Raji (cell line): ENCODE data around the gene INHBB.

ENCODE experiments used
- POLR2A ChIP-seq: IDR thresholded peaks from 2 replicates; pipeline ENCODE4 v1.6.1; 2011; ENCODE audit warnings: low read depth, low read length, control low read depth; ENCODE audit not compliant: insufficient read depth

Gene INHBB

GRCh38 chr2:120376679-120377640 is 31.0 kb downstream of the INHBB start:
- no peak for TF ChIP-seq POLR2A

- TF ChIP-seq POLR2A, result no peak
These were observed 32.7 kb downstream of the INHBB start for GRCh38 chr2:120378605-120379004.

GRCh38 chr2:120379916-120380893 is 34.3 kb downstream of the INHBB start:
- TF ChIP-seq POLR2A, result no peak

GRCh38 chr2:120381192-120381591 is 35.3 kb downstream of the INHBB start:
- no peak for TF ChIP-seq POLR2A

- no peak for TF ChIP-seq POLR2A
These were observed 35.7 kb downstream of the INHBB start for GRCh38 chr2:120381661-120382060.

GRCh38 chr2:120382541-120383144 is 36.7 kb downstream of the INHBB start:
- TF ChIP-seq POLR2A, result no peak

GRCh38 chr2:120383191-120383590 is 37.3 kb downstream of the INHBB start:
- TF ChIP-seq POLR2A, result no peak

- no peak for TF ChIP-seq POLR2A
These were observed 37.9 kb downstream of the INHBB start for GRCh38 chr2:120383631-120384340.

GRCh38 chr2:120384486-120385354 is 38.8 kb downstream of the INHBB start:
- TF ChIP-seq POLR2A, result no peak

GRCh38 chr2:120385355-120386127 is 39.6 kb downstream of the INHBB start:
- no peak for TF ChIP-seq POLR2A

- TF ChIP-seq POLR2A, result no peak
These were observed 42.5 kb downstream of the INHBB start for GRCh38 chr2:120388222-120389035.

GRCh38 chr2:120389036-120389391 is 43.1 kb downstream of the INHBB start:
- TF ChIP-seq POLR2A, result no peak
